Mucosa of descending colon (tissue), 3 donors: Measurements from ENCODE around the gene OR1K1. TPM values are rescaled to one million over a fixed set of nuclear protein-coding genes. Genes with fewer than 3 reads are reported as not detected.

ENCODE experiments used
- ATAC-seq: fragments of 200-7000 bp; cut with Tn5 transposase; one replicate; pipeline ENCODE4 v1.9.1; 2020; ENCODE audit warnings: mild to moderate bottlenecking, moderate library complexity
- DNase-seq, 3 donors: peaks; one replicate each; pipeline ENCODE4 v3.0.0-alpha.2; 2020
- H3K36me3 ChIP-seq: fragments of 200-600 bp; one replicate; pipeline ENCODE4 v1.8.0; 2021; ENCODE audit warnings: low read depth, mild to moderate bottlenecking
- H3K4me1 ChIP-seq: fragments of 200-600 bp; one replicate; pipeline ENCODE4 v1.8.0; 2021; ENCODE audit warnings: low read depth, mild to moderate bottlenecking
- H3K4me3 ChIP-seq: fragments of 200-600 bp; one replicate; pipeline ENCODE4 v1.8.0; 2021; ENCODE audit warnings: mild to moderate bottlenecking
- H3K9me3 ChIP-seq: fragments of 200-600 bp; one replicate; pipeline ENCODE4 v1.8.0; 2021; ENCODE audit warnings: mild to moderate bottlenecking
- intact Hi-C, 2 donors: fragments of 100-400 bp; cut with DNase I in 1 of 2; cut with micrococcal nuclease in 1 of 2; formaldehyde crosslinking; loops; one replicate each; pipeline versions ENCODE4 v1.11.0 to v1.11.1; 2022; cut with DNase I, micrococcal nuclease
- long read RNA-seq, 2 donors: library from polyadenylated mRNA; unstranded; transcript quantifications; one replicate each; pipeline ENCODE4 v2.0.0, GENCODE V29; 2019 to 2021
- total RNA-seq, 3 donors: library from RNA; stranded (reverse); fragmentation: NEBNext Ultra II Directional in 2 of 3; extraction: Animal tissue kit (Norgen Biotek cat#: 25700) in 2 of 3; gene quantifications; one replicate each; pipeline versions ENCODE4 v1.2.1 to v1.2.4, GENCODE V29; 2021 to 2023
- TF ChIP-seq, protein P1 (sequence below): fragments of 200-600 bp; IDR thresholded peaks from one replicate; pipeline ENCODE4 v1.8.0; 2022; ENCODE audit warnings: antibody characterized with exemption, mild to moderate bottlenecking
- donor health status: DM: no; HTN: no; CAD: no; lungs with moderate emphysema.
- donor health status: DM: no; HTN: no; CAD: no.
- donor health status: DM: no; HTN: yes; CAD: no.

The OR1K1 gene, protein sequence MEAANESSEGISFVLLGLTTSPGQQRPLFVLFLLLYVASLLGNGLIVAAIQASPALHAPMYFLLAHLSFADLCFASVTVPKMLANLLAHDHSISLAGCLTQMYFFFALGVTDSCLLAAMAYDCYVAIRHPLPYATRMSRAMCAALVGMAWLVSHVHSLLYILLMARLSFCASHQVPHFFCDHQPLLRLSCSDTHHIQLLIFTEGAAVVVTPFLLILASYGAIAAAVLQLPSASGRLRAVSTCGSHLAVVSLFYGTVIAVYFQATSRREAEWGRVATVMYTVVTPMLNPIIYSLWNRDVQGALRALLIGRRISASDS
- not detected for total RNA-seq
- long read RNA-seq, donor 1, result 0 reads
- long read RNA-seq, donor 2, result 0 reads

DNA sequence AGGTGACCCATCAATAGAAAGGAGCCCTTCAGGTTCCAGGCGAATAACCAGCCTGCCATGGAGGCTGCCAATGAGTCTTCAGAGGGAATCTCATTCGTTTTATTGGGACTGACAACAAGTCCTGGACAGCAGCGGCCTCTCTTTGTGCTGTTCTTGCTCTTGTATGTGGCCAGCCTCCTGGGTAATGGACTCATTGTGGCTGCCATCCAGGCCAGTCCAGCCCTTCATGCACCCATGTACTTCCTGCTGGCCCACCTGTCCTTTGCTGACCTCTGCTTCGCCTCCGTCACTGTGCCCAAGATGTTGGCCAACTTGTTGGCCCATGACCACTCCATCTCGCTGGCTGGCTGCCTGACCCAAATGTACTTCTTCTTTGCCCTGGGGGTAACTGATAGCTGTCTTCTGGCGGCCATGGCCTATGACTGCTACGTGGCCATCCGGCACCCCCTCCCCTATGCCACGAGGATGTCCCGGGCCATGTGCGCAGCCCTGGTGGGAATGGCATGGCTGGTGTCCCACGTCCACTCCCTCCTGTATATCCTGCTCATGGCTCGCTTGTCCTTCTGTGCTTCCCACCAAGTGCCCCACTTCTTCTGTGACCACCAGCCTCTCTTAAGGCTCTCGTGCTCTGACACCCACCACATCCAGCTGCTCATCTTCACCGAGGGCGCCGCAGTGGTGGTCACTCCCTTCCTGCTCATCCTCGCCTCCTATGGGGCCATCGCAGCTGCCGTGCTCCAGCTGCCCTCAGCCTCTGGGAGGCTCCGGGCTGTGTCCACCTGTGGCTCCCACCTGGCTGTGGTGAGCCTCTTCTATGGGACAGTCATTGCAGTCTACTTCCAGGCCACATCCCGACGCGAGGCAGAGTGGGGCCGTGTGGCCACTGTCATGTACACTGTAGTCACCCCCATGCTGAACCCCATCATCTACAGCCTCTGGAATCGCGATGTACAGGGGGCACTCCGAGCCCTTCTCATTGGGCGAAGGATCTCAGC, at the start of gene OR1K1:
OR1K1 (plus strand) TSS at position 58 of the 995 bp plus-strand sequence; CDS start at position 58, 0 bp downstream.
- Histone ChIP-seq H3K4me1 (no peaks in the 10 kb centered on the region), H3K4me3 (no peak within 1 kb of the TSS), H3K36me3 (no peaks in the 10 kb centered on the region), H3K9me3 (no peaks in the 10 kb centered on the region)
- ATAC-seq (no peak), DNase-seq (no peak)
- TF ChIP-seq, protein P1, sequence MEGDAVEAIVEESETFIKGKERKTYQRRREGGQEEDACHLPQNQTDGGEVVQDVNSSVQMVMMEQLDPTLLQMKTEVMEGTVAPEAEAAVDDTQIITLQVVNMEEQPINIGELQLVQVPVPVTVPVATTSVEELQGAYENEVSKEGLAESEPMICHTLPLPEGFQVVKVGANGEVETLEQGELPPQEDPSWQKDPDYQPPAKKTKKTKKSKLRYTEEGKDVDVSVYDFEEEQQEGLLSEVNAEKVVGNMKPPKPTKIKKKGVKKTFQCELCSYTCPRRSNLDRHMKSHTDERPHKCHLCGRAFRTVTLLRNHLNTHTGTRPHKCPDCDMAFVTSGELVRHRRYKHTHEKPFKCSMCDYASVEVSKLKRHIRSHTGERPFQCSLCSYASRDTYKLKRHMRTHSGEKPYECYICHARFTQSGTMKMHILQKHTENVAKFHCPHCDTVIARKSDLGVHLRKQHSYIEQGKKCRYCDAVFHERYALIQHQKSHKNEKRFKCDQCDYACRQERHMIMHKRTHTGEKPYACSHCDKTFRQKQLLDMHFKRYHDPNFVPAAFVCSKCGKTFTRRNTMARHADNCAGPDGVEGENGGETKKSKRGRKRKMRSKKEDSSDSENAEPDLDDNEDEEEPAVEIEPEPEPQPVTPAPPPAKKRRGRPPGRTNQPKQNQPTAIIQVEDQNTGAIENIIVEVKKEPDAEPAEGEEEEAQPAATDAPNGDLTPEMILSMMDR, result no peak
- intact Hi-C loops, result no loop called here

DNA sequence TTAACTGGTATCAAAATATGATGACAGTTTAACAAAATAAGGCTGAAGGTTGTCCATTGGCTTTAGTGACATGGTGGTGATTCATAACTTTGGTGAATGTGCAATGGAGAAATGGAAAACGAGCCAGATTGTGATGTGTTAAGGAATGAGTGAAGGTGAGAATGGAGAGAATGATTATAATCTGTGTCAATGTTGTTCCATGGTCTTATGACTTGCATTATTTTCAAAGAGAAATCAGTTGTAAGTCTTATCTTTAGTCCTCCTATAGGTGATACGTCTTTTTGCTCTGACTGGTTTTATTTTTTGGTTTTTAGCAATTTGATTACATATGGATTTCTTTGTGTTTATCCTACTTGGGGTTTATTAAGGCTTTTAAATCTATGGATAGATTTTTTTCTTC, 45.1 kb upstream of the OR1K1 start:
- ATAC-seq (no peak), DNase-seq (no peak)
- H3K36me3 ChIP-seq, result no peaks in the 10 kb centered on the region
- no peaks in the 10 kb centered on the region for H3K4me1 ChIP-seq
- TF ChIP-seq, protein P1, result no peak
- no peak overlapping the region for H3K4me3 ChIP-seq
- intact Hi-C loops, result no loop called here
- H3K9me3 ChIP-seq, result peaks cover 10% of the 10 kb centered on the region

DNA sequence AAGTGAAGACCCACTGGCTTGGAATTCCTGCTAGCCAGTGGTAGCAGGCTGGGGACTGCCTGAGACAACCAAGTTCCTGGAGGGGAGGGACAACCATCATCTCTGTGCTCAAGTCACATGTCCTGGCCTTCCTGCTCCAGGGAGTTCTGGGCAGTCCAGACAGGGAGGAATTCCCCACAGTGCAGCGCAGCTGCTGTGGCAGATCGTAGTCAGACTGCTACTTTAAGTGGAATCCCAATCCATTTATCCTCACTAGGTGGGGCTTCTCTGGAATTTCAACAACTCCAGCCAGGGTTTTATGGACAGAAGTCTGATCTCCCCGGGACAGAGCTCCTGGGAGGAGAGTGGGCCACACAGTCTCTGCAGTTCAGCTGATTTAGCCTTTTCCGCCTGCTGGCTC, 32.1 kb upstream of the OR1K1 start:
- Histone ChIP-seq H3K36me3 (no peaks in the 10 kb centered on the region), H3K9me3 (peaks cover 16% of the 10 kb centered on the region), H3K4me3 (no peak overlapping the region), H3K4me1 (no peaks in the 10 kb centered on the region)
- TF ChIP-seq, protein P1, result no peak
- intact Hi-C loops, result no loop called here
- DNase-seq, result no peak
- no peak for ATAC-seq

DNA sequence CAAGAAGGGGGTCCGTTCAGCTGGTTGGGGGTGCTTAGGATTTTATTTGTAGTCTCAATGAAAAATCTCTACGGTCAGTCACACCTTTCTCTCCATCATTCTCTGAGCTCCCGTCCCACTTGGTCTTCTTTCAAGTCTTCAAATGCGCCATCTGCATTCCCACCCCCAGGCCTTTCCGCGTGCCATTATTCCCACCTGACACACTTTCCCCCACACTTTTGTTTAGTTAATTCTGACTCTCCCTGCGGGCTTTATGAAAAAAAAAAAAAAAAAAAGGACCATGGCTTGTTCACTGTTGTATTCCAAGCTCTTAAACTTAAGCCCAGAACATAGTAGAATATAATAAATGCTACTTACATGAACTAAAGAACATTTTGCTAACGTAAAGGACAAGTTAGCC, 22.9 kb upstream of the OR1K1 start:
- Histone ChIP-seq H3K4me1 (no peaks in the 10 kb centered on the region), H3K4me3 (no peak overlapping the region), H3K36me3 (no peaks in the 10 kb centered on the region), H3K9me3 (no peaks in the 10 kb centered on the region)
- TF ChIP-seq, protein P1, result no peak
- intact Hi-C loops, result loop anchor here in 1 of 2 donors (10.0 kb wide), 1 partner anchor 282 kb away; no protein-coding TSS in a partner anchor
- ATAC-seq (no peak), DNase-seq (no peak)

DNA sequence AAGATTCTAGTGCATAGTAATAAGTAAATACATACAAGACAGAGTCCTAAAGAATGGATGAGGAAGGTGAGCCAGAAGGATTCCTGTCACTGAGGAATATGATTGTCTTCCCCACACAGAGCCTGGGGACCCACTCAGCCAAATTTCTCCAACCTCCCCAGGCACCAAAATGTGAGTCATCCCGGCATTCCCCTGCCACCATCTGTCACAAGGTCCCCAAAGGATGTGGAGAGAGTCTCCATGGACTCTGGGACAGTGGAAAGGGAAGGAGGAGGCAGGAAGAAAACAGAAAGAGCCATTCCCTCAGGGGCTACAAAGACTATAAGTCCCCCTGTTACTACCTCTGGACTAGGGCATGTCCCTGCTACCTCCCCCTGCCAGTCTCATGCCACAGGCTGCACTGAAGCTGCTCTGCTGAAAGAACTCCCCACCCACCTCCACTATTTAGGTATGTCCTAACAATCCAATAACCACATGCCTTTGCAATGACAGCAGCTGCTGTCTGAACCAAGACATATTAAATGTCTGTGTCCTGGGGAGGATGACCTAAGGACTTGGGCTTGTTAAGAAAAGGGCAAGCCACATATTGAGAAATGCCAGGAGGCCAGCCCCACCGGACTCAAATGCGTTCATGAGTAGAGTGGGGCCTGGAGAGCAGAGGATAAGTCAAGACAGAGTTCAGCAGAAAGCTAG, 21.8 kb upstream of the OR1K1 start:
- TF ChIP-seq, protein P1, result no peak
- intact Hi-C loops, result loop anchor here in 1 of 2 donors (10.0 kb wide), 1 partner anchor 283 kb away; no protein-coding TSS in a partner anchor
- H3K4me1 ChIP-seq, result no peaks in the 10 kb centered on the region
- no peaks in the 10 kb centered on the region for H3K9me3 ChIP-seq
- DNase-seq (no peak), ATAC-seq (no peak)
- H3K4me3 ChIP-seq, result no peak overlapping the region
- no peaks in the 10 kb centered on the region for H3K36me3 ChIP-seq
